Measurements from ENCODE around the gene TARS1.

TARS1 gene

GRCh38 chr5:33439905-33440481 is 772 bp upstream of the TARS1 start:
- TF ChIP-seq CTCF (IDR thresholded peaks at IDR 0.05) = no peak
- intact Hi-C loops (cut with DNase I; ENCODE audit: low total_unique reads) = loop anchor here (10.0 kb wide), 2 partner anchors 495 to 535 kb away; partner anchors contain the start of gene RXFP3
- no peak for DNase-seq
- H3K36me3 ChIP-seq = no peaks in the 10 kb centered on the region
- peak overlapping the region; percentile 85 to 91 for H3K27ac ChIP-seq
- H3K9me3 ChIP-seq = no peaks in the 10 kb centered on the region
- peaks cover 0 to 45% (median 16%) of the 10 kb centered on the region in 4 donors for H3K4me1 ChIP-seq
- H3K27me3 ChIP-seq = no peaks in the 10 kb centered on the region
- peak overlapping the region; percentile 66 to 72 for H3K4me3 ChIP-seq

- H3K36me3 ChIP-seq = peaks cover 8 to 14% (median 14%) of the 10 kb centered on the region in 3 donors
- H3K4me1 ChIP-seq = peaks cover 0 to 45% (median 16%) of the 10 kb centered on the region in 4 donors
- H3K27me3 ChIP-seq = no peaks in the 10 kb centered on the region
- peak overlapping the region; percentile 85 to 91 for H3K27ac ChIP-seq
- intact Hi-C loops (cut with DNase I; ENCODE audit: low total_unique reads) = no loop called here
- TF ChIP-seq CTCF (IDR thresholded peaks at IDR 0.05) = no peak
- peak in 1 of 2 donors; percentile 30 for DNase-seq
- no peaks in the 10 kb centered on the region for H3K9me3 ChIP-seq
- peak overlapping the region; percentile 66 to 72 for H3K4me3 ChIP-seq
Measured at GRCh38 chr5:33441241-33442177, 744 bp downstream of the TARS1 start.

- H3K27ac ChIP-seq = no peak overlapping the region
- no peaks in the 10 kb centered on the region for H3K9me3 ChIP-seq
- peaks cover 0 to 35% (median 13%) of the 10 kb centered on the region in 4 donors for H3K4me1 ChIP-seq
- no peak for DNase-seq
- no peak for TF ChIP-seq CTCF (IDR thresholded peaks at IDR 0.05)
- H3K27me3 ChIP-seq = no peaks in the 10 kb centered on the region
- no peak overlapping the region for H3K4me3 ChIP-seq
- intact Hi-C loops (cut with DNase I; ENCODE audit: low total_unique reads) = no loop called here
- H3K36me3 ChIP-seq = peaks cover 13 to 29% (median 23%) of the 10 kb centered on the region in 3 donors
Measured at GRCh38 chr5:33444542-33444941, 3.8 kb downstream of the TARS1 start.

GRCh38 chr5:33445798-33446197 is 5.0 kb downstream of the TARS1 start:
- intact Hi-C loops (cut with DNase I; ENCODE audit: low total_unique reads) = no loop called here
- peaks cover 0 to 32% (median 10%) of the 10 kb centered on the region in 4 donors for H3K4me1 ChIP-seq

GRCh38 chr5:33448118-33448517 is 7.4 kb downstream of the TARS1 start:
- Histone ChIP-seq H3K36me3 (peaks cover 24 to 37% (median 37%) of the 10 kb centered on the region in 3 donors), H3K9me3 (no peaks in the 10 kb centered on the region), H3K27ac (no peak overlapping the region), H3K4me3 (no peak overlapping the region), H3K27me3 (no peaks in the 10 kb centered on the region), H3K4me1 (peaks cover 0 to 14% (median 1%) of the 10 kb centered on the region in 4 donors)
- no peak for TF ChIP-seq CTCF (IDR thresholded peaks at IDR 0.05)
- intact Hi-C loops (cut with DNase I; ENCODE audit: low total_unique reads) = no loop called here
- DNase-seq = no peak

More at GRCh38 chr5:33445798-33446197, 5.0 kb downstream of the TARS1 start:
- DNase-seq = no peak
- Histone ChIP-seq H3K9me3 (no peaks in the 10 kb centered on the region), H3K4me3 (no peak overlapping the region), H3K36me3 (peaks cover 24 to 37% (median 30%) of the 10 kb centered on the region in 3 donors), H3K27me3 (no peaks in the 10 kb centered on the region), H3K27ac (no peak overlapping the region)
- no peak for TF ChIP-seq CTCF (IDR thresholded peaks at IDR 0.05)

Measured in tibial artery (tissue), 4 donors.